NCI-H2171 treated with DMSO at 0.1 percent for 48 hours (cell line): ENCODE data around the gene DDX46.
"Not testable (repeated sequence)": the region's sequence is repeated elsewhere in the genome, so short reads cannot be mapped to it uniquely, and the experiment has no call there.

Experiments
- DNase-seq: peaks from one replicate; lab custom pipeline; 2025; lab: John Stamatoyannopoulos, UW

DDX46 gene

DNA sequence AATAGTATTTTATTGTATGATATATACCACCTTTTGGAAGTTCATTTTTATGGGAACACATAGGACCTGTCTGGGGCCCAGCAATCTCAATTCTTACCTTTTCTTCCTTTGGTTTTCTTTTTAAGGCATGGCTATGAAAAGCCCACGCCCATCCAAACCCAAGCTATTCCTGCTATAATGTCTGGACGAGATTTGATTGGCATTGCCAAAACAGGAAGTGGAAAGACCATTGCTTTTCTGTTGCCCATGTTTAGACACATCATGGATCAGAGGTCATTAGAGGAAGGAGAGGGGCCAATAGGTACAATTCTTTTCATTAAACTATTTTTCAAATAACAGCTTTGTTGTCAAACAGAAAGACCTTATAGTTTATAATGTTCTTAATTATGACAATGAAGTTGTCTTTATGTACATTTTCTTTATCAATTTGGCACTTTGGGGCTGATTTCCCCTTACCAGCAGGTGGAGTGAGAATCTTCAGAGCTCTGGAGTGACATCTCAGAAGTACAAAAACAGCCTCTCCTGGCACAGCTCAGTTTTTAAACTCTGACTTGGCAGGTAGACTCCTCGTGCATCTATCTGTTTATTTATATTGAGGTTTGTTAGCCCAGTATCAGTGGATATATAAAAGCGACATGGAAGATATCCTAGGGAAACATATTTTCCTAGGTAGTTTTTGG is 25.8 kb downstream of the DDX46 start:
- DNase-seq: no peak

DNA sequence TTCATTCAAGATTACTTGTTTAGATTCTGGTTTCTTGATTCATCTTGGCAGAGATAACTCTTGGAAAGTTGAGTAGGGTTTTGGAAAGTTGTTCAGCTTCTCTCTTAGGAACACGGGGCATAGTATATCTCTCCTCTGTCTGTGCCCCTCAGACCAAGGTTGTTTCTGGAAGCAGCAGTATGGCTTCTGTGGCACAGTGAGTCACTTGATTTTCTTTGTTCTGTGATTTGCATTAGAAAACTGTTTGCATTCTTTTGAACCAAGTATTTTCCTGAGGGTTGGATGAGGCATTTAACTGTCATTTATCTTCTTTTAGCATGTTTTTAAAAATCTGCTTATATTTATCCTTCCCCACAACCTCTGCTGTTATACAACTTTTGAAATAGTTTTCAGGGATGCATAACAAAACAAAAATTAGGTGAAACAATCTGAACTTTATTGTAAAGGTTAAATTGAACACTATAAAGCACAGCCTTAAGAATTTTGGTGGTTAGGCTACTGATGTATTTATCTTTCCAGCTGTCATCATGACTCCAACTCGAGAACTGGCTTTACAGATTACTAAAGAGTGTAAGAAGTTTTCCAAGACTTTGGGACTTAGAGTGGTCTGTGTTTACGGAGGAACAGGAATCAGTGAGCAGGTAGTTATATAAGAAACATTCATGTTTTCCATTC is 26.5 kb downstream of the DDX46 start:
- DNase-seq: no peak

DNA sequence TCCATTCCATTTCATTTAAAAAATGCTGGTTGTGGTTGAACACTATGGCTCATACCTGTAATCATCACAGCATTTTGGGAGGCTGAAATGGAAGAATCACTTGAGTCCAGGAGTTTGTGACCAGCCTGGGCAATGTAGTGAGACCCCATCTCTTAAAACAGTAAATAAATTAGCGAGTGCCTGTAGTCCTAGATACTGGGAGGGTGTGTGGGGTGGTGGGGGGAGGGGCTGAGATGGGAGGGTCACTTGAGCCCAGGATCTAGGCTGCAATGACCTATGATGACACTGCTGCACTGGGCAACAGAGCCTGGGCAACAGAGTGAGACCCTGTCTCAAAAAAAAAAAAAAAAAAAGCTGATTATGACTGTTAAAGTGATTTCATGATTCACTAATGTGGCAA is 29.1 kb downstream of the DDX46 start:
- no peak for DNase-seq

GRCh38 chr5:134791580-134791979 is 33.0 kb downstream of the DDX46 start:
- DNase-seq: no peak

- DNase-seq: no peak
These were observed 33.7 kb downstream of the DDX46 start for GRCh38 chr5:134792286-134792685.

GRCh38 chr5:134793111-134793510 is 34.5 kb downstream of the DDX46 start:
- DNase-seq: no peak

DNA sequence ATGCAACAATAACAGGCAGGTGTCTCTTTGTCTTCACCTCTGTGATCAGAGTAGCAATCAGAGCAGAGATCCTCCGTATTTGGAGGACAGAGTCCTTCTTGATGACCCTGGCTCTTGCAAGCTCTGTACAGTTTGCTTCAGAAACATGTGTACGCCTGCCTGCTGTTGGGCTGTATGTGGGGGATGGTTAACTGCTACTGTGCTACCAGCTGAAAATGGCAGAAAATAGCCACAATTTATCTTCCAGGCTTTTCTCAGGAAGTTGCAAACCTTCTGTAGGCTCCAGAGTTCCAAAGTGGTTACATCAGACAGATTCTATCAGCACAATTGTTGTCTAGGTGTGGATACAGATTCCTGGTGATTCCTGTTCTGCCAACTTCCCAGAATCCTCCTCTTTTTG is 35.5 kb downstream of the DDX46 start:
- DNase-seq: no peak

GRCh38 chr5:134794819-134795218 is 36.2 kb downstream of the DDX46 start:
- no peak for DNase-seq

DNA sequence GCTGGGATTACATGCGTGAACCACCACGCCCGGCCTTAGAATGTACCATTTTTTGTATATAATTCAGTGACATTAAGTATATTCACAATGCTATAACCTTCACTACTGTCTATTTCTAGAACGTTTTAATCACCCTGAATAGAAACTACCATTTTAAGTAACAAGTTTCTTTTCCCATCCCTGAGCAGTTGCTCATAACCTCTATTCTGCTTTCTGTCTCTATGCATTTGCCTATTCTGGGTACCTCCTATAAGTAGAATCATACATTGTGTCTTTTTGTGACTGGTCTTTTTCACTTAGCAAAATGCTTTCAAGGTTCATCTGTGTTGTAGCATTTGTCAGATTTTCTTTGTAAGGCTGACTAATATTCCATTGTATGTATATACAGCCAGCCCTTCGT is 39.9 kb downstream of the DDX46 start:
- DNase-seq: no peak

GRCh38 chr5:134803821-134804220 is 45.2 kb downstream of the DDX46 start:
- DNase-seq: no peak

DNA sequence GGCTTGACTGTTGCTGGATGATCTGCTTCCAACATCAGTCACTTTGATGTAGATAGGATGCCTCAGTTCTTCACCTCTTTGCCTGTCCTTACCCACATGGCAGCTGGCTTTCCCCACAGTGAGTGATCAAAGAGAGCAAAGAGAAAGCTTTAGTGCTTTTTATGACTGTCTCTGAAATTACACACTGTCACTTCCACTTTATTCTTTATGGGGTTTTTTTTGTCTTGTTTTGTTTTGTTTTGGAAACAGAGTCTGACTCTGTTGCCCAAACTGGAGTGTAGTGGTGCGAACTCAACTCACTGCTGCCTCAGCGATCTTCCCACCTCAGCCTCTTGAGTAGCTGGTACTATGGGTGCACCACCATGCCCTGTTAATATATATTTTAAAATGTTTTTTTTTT is 54.8 kb downstream of the DDX46 start:
- no peak for DNase-seq

DNA sequence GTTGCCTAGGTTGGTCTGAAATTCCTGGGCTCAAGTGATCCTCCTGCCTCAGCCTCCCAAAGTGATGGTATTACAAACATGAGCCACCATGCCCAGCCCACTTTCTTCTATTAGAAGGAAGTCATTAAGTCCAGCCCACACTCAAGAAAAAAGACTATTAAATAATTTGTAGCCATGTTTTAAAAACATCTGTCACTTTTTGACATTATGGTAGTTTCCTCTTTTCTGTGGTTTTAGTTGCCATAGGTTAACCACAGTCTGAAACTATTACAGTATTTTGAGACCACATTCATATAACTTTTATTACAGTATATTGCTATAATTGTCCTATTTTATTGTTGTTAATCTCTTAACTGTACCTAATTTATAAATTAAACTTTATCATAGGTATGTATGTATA is 55.2 kb downstream of the DDX46 start:
- no peak for DNase-seq

GRCh38 chr5:134817006-134817405 is 58.4 kb downstream of the DDX46 start:
- DNase-seq: no peak

- no peak for DNase-seq
These were observed 60.2 kb downstream of the DDX46 start for GRCh38 chr5:134818776-134819175.

GRCh38 chr5:134819407-134819963 is 60.9 kb downstream of the DDX46 start:
- no peak for DNase-seq

DNA sequence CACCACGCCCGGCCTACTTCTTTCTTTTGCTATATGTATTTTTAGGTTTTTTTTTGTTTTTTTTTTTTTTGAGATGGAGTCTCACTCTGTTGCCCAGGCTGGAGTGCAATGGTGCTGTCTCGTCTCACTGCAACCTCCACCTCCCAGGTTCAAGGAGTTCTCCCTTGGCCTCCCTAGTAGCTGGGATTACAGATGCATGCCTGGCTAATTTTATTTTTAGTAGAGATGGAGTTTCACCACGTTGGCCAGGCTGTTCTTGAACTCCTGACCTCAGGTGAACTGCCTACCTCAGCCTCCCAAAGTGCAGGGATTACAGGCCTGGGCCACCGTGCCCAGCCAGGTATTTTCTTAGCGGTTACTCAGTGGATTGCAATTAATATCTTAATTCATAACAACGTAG is 63.3 kb downstream of the DDX46 start:
- DNase-seq: no peak

- no peak for DNase-seq
These were observed 66.1 kb downstream of the DDX46 start for GRCh38 chr5:134824681-134825080.

GRCh38 chr5:134825212-134825611 is 66.6 kb downstream of the DDX46 start:
- DNase-seq: no peak

GRCh38 chr5:134833340-134834032 is 74.9 kb downstream of the DDX46 start:
- DNase-seq: no peak

GRCh38 chr5:134835623-134836022 is 77.0 kb downstream of the DDX46 start:
- DNase-seq: no peak

GRCh38 chr5:134837530-134838181 is 79.1 kb downstream of the DDX46 start:
- no peak for DNase-seq

DNA sequence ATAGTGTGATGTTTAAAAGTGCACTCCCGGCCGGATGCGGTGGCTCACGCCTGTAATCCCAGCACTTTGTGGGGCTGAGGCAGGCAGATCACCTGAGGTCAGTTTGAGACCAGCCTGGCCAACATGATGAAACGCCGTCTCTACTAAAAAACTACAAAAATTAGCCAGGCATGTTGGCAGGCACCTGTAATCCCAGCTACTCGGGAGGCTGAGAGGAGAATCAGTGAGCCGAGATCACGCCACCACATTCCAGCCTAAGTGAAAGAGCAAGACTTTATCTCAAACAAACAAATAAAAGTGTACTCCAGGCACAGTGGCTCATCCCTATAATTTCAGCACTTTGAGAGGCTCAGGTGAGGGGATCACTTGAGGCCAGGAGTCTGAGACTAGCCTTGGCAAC is 79.8 kb downstream of the DDX46 start:
- DNase-seq: not testable (repeated sequence)

- DNase-seq: no peak
These were observed 82.2 kb downstream of the DDX46 start for GRCh38 chr5:134840811-134841210.
